Nephron progenitor cell (in vitro differentiated cells): ENCODE data around the gene MMP2.

Experiments
- DNase-seq: peaks from one replicate; pipeline ENCODE4 v3.0.0; 2021
- H3K27ac Mint-ChIP-seq: 2 replicates; pipeline ENCODE4 v1.8.0; 2021; ENCODE audit warnings: mild to moderate bottlenecking, moderate library complexity, mixed read lengths
- H3K27me3 Mint-ChIP-seq: 2 replicates; pipeline ENCODE4 v1.8.0; 2021; ENCODE audit warnings: mild to moderate bottlenecking, low read depth, mixed read lengths; ENCODE audit not compliant: poor library complexity
- H3K36me3 Mint-ChIP-seq: 2 replicates; pipeline ENCODE4 v1.8.0; 2021; ENCODE audit warnings: low read depth, mixed read lengths
- H3K4me1 Mint-ChIP-seq: 2 replicates; pipeline ENCODE4 v1.8.0; 2021; ENCODE audit warnings: mixed read lengths
- H3K4me3 Mint-ChIP-seq: 2 replicates; pipeline ENCODE4 v1.8.0; 2021; ENCODE audit warnings: mild to moderate bottlenecking, moderate library complexity, mixed read lengths
- H3K9me3 Mint-ChIP-seq: 2 replicates; pipeline ENCODE4 v1.8.0; 2021; ENCODE audit warnings: mild to moderate bottlenecking, moderate library complexity, mixed read lengths
- TF ChIP-seq, protein P1 (sequence below): fragments of 200-600 bp; sonication (generic); IDR thresholded peaks from 2 replicates; pipeline ENCODE4 v1.5.0; 2021; ENCODE audit warnings: antibody characterized with exemption

Gene MMP2

DNA sequence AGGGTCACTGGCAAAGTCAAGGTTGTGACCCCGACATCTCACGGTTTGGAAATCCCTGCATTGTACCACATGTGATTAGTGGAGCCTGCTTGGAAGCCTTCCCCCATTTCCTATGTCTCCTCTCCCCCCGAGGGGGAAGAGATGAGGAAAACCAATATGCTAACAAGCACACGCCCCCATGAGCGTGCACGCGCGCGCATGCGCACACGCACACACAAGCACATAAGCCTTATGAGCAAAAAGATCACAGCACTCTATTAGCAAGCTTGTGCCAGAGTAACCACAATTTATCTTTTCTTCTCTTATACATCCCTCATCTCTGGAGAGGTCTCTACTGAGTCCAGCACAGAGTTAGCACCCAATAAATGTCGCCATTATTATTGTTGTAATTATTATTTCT is 31.8 kb upstream of the MMP2 start:
- Mint-ChIP-seq H3K27ac (no peak overlapping the region), H3K9me3 (no peaks in the 10 kb centered on the region)

DNA sequence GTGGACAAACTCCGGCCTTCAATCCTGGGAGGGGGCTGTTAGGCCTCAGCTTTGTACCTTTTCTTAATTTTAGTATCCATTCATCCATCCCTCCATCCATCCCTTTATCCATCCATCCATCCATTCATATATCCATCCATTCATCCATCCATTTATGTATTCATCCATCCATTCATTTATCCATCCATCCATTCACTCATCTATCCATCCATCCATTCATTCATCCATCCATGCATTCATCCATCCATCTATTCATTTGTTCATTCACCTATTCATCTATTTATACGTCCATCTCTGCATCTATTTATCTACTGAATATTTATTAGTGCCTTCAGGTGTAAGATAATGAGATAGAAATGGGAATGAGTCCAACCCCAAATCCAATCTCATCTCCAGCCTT is 26.0 kb upstream of the MMP2 start:
- H3K4me3 Mint-ChIP-seq = no peak overlapping the region
- peaks cover 18% of the 10 kb centered on the region for H3K27me3 Mint-ChIP-seq
- no peak overlapping the region for H3K27ac Mint-ChIP-seq
- no peaks in the 10 kb centered on the region for H3K36me3 Mint-ChIP-seq
- TF ChIP-seq, protein P1, sequence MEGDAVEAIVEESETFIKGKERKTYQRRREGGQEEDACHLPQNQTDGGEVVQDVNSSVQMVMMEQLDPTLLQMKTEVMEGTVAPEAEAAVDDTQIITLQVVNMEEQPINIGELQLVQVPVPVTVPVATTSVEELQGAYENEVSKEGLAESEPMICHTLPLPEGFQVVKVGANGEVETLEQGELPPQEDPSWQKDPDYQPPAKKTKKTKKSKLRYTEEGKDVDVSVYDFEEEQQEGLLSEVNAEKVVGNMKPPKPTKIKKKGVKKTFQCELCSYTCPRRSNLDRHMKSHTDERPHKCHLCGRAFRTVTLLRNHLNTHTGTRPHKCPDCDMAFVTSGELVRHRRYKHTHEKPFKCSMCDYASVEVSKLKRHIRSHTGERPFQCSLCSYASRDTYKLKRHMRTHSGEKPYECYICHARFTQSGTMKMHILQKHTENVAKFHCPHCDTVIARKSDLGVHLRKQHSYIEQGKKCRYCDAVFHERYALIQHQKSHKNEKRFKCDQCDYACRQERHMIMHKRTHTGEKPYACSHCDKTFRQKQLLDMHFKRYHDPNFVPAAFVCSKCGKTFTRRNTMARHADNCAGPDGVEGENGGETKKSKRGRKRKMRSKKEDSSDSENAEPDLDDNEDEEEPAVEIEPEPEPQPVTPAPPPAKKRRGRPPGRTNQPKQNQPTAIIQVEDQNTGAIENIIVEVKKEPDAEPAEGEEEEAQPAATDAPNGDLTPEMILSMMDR = no peak
- H3K4me1 Mint-ChIP-seq = no peaks in the 10 kb centered on the region
- H3K9me3 Mint-ChIP-seq = peaks cover 4% of the 10 kb centered on the region
- no peak for DNase-seq

More for the DNA sequence above, 31.8 kb upstream of the MMP2 start:
- H3K4me3 Mint-ChIP-seq = no peak overlapping the region
- peaks cover 4% of the 10 kb centered on the region for H3K4me1 Mint-ChIP-seq
- peaks cover 29% of the 10 kb centered on the region for H3K27me3 Mint-ChIP-seq
- TF ChIP-seq, protein P1 = no peak
- H3K36me3 Mint-ChIP-seq = no peaks in the 10 kb centered on the region
- no peak for DNase-seq

DNA sequence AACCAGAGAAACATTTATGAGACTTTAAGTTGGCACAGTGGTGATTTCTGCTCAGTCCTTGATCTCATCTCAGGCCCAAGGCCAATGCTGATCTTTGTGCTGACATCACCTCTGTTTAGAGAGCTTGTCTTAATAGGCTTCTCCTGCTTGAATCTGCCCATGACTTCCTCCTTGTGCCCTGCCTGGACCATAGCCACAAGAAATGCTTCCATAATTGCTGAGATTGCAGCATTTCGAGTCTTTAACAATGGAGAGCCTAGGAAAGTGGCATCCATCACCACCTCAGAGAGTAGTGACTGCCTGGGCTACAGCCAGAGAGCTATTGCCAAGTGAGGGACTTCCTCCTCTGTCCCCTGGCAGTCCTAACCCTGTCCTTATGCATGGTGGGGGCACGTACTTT is 25.1 kb upstream of the MMP2 start:
- no peak overlapping the region for H3K4me3 Mint-ChIP-seq
- no peaks in the 10 kb centered on the region for H3K4me1 Mint-ChIP-seq
- TF ChIP-seq, protein P1 = no peak
- no peaks in the 10 kb centered on the region for H3K36me3 Mint-ChIP-seq
- DNase-seq = no peak
- H3K27ac Mint-ChIP-seq = no peak overlapping the region
- H3K9me3 Mint-ChIP-seq = peaks cover 4% of the 10 kb centered on the region
- peaks cover 14% of the 10 kb centered on the region for H3K27me3 Mint-ChIP-seq

DNA sequence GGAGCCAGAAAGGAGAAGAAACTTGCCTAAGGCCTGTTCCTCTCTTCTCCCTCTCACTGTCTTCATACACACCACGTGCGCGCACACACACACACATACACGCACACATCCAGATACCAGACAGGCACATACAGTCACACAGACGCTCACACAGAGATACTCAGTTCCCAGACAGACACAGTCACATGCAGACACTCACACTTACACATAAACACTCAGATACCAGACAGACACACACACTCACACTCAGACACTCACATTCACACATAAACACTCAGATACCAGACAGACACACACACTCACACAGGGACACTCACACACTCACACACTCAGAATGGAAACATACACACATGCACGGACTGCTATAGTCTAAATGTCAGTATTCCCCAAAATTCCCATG is 24.1 kb upstream of the MMP2 start:
- no peak overlapping the region for H3K27ac Mint-ChIP-seq
- peaks cover 12% of the 10 kb centered on the region for H3K27me3 Mint-ChIP-seq
- H3K4me1 Mint-ChIP-seq = no peaks in the 10 kb centered on the region
- TF ChIP-seq, protein P1 = no peak
- H3K9me3 Mint-ChIP-seq = peaks cover 4% of the 10 kb centered on the region
- H3K4me3 Mint-ChIP-seq = no peak overlapping the region
- H3K36me3 Mint-ChIP-seq = no peaks in the 10 kb centered on the region
- no peak for DNase-seq

DNA sequence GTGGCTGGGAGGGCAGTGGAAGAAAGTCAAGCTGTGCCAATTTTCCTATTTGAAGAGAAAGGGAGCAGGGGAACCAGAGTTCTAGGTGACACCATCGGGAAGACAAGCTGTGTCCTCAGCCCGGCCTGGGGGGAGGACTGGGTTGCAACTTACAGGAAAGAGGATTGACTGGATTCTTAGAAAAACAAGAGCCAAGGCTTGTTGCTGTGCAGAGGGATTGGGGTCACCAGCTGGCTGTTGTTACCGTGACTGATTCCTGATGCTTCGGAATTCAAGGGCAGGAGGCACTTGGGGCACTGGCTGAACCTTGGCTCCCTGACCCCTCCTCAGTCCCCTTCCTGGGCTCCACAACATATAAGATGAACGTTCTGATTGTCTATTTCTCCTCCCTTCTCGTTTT is 16.8 kb upstream of the MMP2 start:
- TF ChIP-seq, protein P1 = no peak
- Mint-ChIP-seq H3K36me3 (no peaks in the 10 kb centered on the region), H3K27ac (no peak overlapping the region), H3K9me3 (no peaks in the 10 kb centered on the region), H3K4me3 (no peak overlapping the region), H3K4me1 (peaks cover 17% of the 10 kb centered on the region), H3K27me3 (peaks cover 14% of the 10 kb centered on the region)
- no peak for DNase-seq

DNA sequence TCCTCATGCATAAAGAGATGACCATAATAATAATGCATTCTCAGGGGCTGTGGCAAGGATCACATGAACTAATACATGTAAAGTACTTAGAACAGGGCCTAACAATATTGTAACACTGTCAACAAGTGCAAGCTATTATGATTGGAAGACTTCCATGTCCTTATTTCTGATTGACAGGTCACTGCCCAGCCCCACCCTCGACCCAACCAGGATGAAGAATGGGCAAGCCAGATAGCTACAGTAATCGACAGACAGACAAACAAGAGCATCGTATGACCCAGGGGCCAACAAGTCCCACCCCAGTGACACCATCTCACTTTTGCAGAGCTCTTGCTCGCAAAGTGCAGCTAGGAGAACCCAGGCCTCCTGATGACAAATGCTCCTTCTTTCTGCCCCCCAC is 14.6 kb upstream of the MMP2 start:
- DNase-seq = no peak
- Mint-ChIP-seq H3K4me3 (no peak overlapping the region), H3K27me3 (peaks cover 10% of the 10 kb centered on the region), H3K9me3 (no peaks in the 10 kb centered on the region), H3K27ac (no peak overlapping the region), H3K4me1 (peaks cover 17% of the 10 kb centered on the region), H3K36me3 (no peaks in the 10 kb centered on the region)
- TF ChIP-seq, protein P1 = no peak
